B cell (primary cell): ENCODE results near the gene CMTM6. TPM values are rescaled to one million over a fixed set of nuclear protein-coding genes. Genes with fewer than 3 reads are reported as not detected.

Source experiments
- ATAC-seq: fragments of 200-7000 bp; cut with Tn5 transposase; one replicate; pipeline ENCODE4 v1.10.0; 2021; ENCODE audit warnings: low read depth, mild to moderate bottlenecking, moderate number of reproducible peaks, moderate library complexity
- CTCF ChIA-PET: fragments of 350-600 bp; sonication (Branson Sonifier 250); formaldehyde crosslinking; loops from one replicate; lab custom pipeline; 2021; ENCODE audit warnings: antibody characterized with exemption, inconsistent platforms; lab: Charles Lee
- POLR2A ChIA-PET: fragments of 350-600 bp; sonication (Branson Sonifier 250); formaldehyde crosslinking; loops from one replicate; lab custom pipeline; 2021; ENCODE audit warnings: antibody characterized with exemption; lab: Charles Lee
- DNase-seq: peaks from one replicate; pipeline ENCODE4 v3.0.0; 2013
- H2AFZ ChIP-seq: 2 replicates; pipeline ENCODE4 v1.6.1; 2012; ENCODE audit warnings: mild to moderate bottlenecking, low read depth, low read length; ENCODE audit not compliant: insufficient read depth, poor library complexity, severe bottlenecking
- H3K27ac ChIP-seq, 2 donors: 1 replicate in 1 of 2; 2 replicates in 1 of 2; pipeline ENCODE4 v1.5.1; 2012 to 2013; ENCODE audit warnings: low read length in 2 of 2, mild to moderate bottlenecking in 2 of 2, moderate library complexity in 1 of 2
- H3K27me3 ChIP-seq, 4 experiments: fragments of 200-600 bp in 1 of 4; sonication (generic) in 1 of 4; replicated peaks in 1 of 4; 1 replicate in 2 of 4; 2 replicates in 2 of 4; pipeline versions ENCODE4 v1.6.1 to v1.7.0; 2013 to 2016; ENCODE audit warnings: low read length in 3 of 4, mild to moderate bottlenecking in 2 of 4, mixed read lengths in 1 of 4, moderate library complexity in 1 of 4; ENCODE audit not compliant: insufficient read depth in 4 of 4, control insufficient read depth in 3 of 4; ENCODE audit errors: control extremely low read depth in 1 of 4
- H3K36me3 ChIP-seq, 2 experiments: replicated peaks in 1 of 2; 1 replicate in 1 of 2; 2 replicates in 1 of 2; pipeline versions ENCODE4 v1.6.1 to v1.7.1; 2013; ENCODE audit warnings: low read length in 1 of 2; ENCODE audit not compliant: insufficient read depth in 2 of 2, control insufficient read depth in 1 of 2; ENCODE audit errors: control extremely low read depth in 1 of 2, extremely low read depth in 1 of 2
- H3K4me1 ChIP-seq, 2 donors: fragments of 200-600 bp in 1 of 2; sonication (generic) in 1 of 2; 1 replicate in 1 of 2; 2 replicates in 1 of 2; pipeline versions ENCODE4 v1.5.1 to v1.6.1; 2013 to 2017; ENCODE audit warnings: low read length in 2 of 2; ENCODE audit not compliant: control insufficient read depth in 2 of 2, insufficient read depth in 2 of 2
- H3K4me2 ChIP-seq: replicated peaks from 2 replicates; pipeline ENCODE3; 2012; ENCODE audit warnings: mild to moderate bottlenecking, low read depth, low read length; ENCODE audit not compliant: poor library complexity, severe bottlenecking
- H3K4me3 ChIP-seq, 5 experiments: fragments of 200-600 bp in 1 of 5; sonication (generic) in 1 of 5; 1 replicate in 3 of 5; 2 replicates in 2 of 5; pipeline versions ENCODE4 v1.5.1 to v1.7.0; 2011 to 2016; ENCODE audit warnings: low read length in 4 of 5, mild to moderate bottlenecking in 4 of 5, low read depth in 2 of 5, control low read depth in 1 of 5, moderate library complexity in 1 of 5; ENCODE audit not compliant: insufficient read depth in 1 of 5; ENCODE audit errors: control extremely low read depth in 1 of 5, extremely low read depth in 1 of 5
- H3K79me2 ChIP-seq: fragments of 200-600 bp; sonication (generic); one replicate; pipeline ENCODE4 v1.6.0; 2016; ENCODE audit warnings: low read length; ENCODE audit not compliant: control insufficient read depth, insufficient read depth
- H3K9ac ChIP-seq: fragments of 200-600 bp; sonication (generic); 2 replicates; pipeline ENCODE4 v1.6.1; 2017; ENCODE audit warnings: mild to moderate bottlenecking, low read length, moderate library complexity
- H3K9me3 ChIP-seq, 3 donors: one replicate each; pipeline versions ENCODE4 v1.6.1 to v1.7.1; 2013; ENCODE audit warnings: low read length in 2 of 3; ENCODE audit not compliant: control insufficient read depth in 2 of 3, insufficient read depth in 1 of 3; ENCODE audit errors: control extremely low read depth in 1 of 3
- H4K20me1 ChIP-seq: 2 replicates; pipeline ENCODE4 v1.6.0; 2012; ENCODE audit warnings: mild to moderate bottlenecking, low read length; ENCODE audit not compliant: insufficient read depth, control insufficient read depth, poor library complexity, severe bottlenecking
- H3K27ac Mint-ChIP-seq: one replicate; pipeline ENCODE4 v1.8.0; 2021; ENCODE audit warnings: mixed read lengths
- H3K27me3 Mint-ChIP-seq: one replicate; pipeline ENCODE4 v1.8.0; 2021; ENCODE audit warnings: mixed read lengths
- H3K4me1 Mint-ChIP-seq: one replicate; pipeline ENCODE4 v1.8.0; 2021; ENCODE audit warnings: mixed read lengths
- H3K4me3 Mint-ChIP-seq: one replicate; pipeline ENCODE4 v1.8.0; 2021; ENCODE audit warnings: mixed read lengths
- H3K9me3 Mint-ChIP-seq: one replicate; pipeline ENCODE4 v1.8.0; 2022; ENCODE audit warnings: mixed read lengths; ENCODE audit not compliant: insufficient read depth
- CTCF ChIP-seq: fragments of 200-600 bp; IDR thresholded peaks from one replicate; pipeline ENCODE4 v1.8.0; 2022; ENCODE audit warnings: antibody characterized with exemption, mild to moderate bottlenecking
- EZH2 ChIP-seq: IDR thresholded peaks from 2 replicates; pipeline ENCODE4 v1.6.1; 2012; ENCODE audit warnings: borderline replicate concordance, low read depth, mild to moderate bottlenecking, moderate library complexity, low read length; ENCODE audit not compliant: insufficient read depth, poor library complexity, severe bottlenecking
- WGBS: methylation state at CpG from one replicate; pipeline ENCODE4 v1.1.5; 2013; ENCODE audit warnings: missing lambda C conversion rate; ENCODE audit not compliant: insufficient coverage; 5-methylcytosine and 5-hydroxymethylcytosine counted together
- intact Hi-C: fragments of 100-400 bp; cut with micrococcal nuclease; formaldehyde crosslinking; loops from one replicate; pipeline ENCODE4 v1.10.0; 2022
- polyA plus RNA-seq: library from polyadenylated mRNA; depleted of rRNA; stranded (reverse); fragments of >200 nt; gene quantifications from 2 replicates; pipeline ENCODE4 v1.2.3, GENCODE V29; 2012
- total RNA-seq, 2 donors: library from RNA; stranded (reverse); fragments of 120-200 nt in 1 of 2; gene quantifications; 1 replicate in 1 of 2; 2 replicates in 1 of 2; pipeline versions ENCODE4 v1.2.3 to v1.2.4, GENCODE V29; 2013 to 2022

CMTM6 gene
- total and polyA plus RNA-seq, 2 donors (not counting 1 experiment from before 2014, with no cell fraction given), result 19.2 to 66.3 TPM

GRCh38 chr3:32443478-32443877 lies 59.2 kb downstream of the CMTM6 start:
- ATAC-seq (no peak), DNase-seq (no peak)
- Histone ChIP-seq H3K27me3 (no peaks in the 10 kb centered on the region), H3K9me3 (no peaks in the 10 kb centered on the region), H3K27ac (peak overlapping the region in 1 of 2 donors; percentile 24), H3K36me3 (peaks cover 8 to 23% of the 10 kb centered on the region in 2 experiments), H2AFZ (no peak overlapping the region), H4K20me1 (no peaks in the 10 kb centered on the region), H3K9ac (no peak overlapping the region), H3K4me3 (no peak overlapping the region), H3K4me2 (no peak overlapping the region), H3K79me2 (peaks cover 95% of the 10 kb centered on the region), H3K4me1 (peaks cover 44 to 49% of the 10 kb centered on the region in 2 donors)
- no peaks in the 10 kb centered on the region for H3K27me3 Mint-ChIP-seq
- peaks cover 76% of the 10 kb centered on the region for H3K4me1 Mint-ChIP-seq
- H3K9me3 Mint-ChIP-seq, result no peaks in the 10 kb centered on the region
- ChIA-PET POLR2A (no interaction called here), CTCF (interaction anchor here (2.1 kb wide), 1 partner anchor 68 kb away, joined by 7 read pairs; no protein-coding TSS in a partner anchor)
- peak overlapping the region; percentile 39 for H3K27ac Mint-ChIP-seq
- intact Hi-C loops, result no loop called here
- H3K4me3 Mint-ChIP-seq, result no peak overlapping the region
- no CpG with 5 or more reads among the region's 1 CpG for WGBS
- no peak for TF ChIP-seq EZH2

- peaks cover 5 to 19% of the 10 kb centered on the region in 2 experiments for H3K36me3 ChIP-seq
- no peak overlapping the region for H3K9ac ChIP-seq
- peak overlapping the region; percentile 85 for H3K27ac Mint-ChIP-seq
- H3K79me2 ChIP-seq, result peaks cover 95% of the 10 kb centered on the region
- no peak overlapping the region for H2AFZ ChIP-seq
- intact Hi-C loops, result no loop called here
- no CpG with 5 or more reads among the region's 3 CpGs for WGBS
- H3K4me3 Mint-ChIP-seq, result peak overlapping the region; percentile 32
- no peaks in the 10 kb centered on the region for H4K20me1 ChIP-seq
- peaks cover 82% of the 10 kb centered on the region for H3K4me1 Mint-ChIP-seq
- no peaks in the 10 kb centered on the region for H3K9me3 Mint-ChIP-seq
- H3K4me1 ChIP-seq, result peaks cover 51 to 56% of the 10 kb centered on the region in 2 donors
- ChIA-PET POLR2A (interaction anchor here (0.6 to 1.1 kb wide), 2 partner anchors 14 to 18 kb away, joined by 3 to 5 read pairs; no protein-coding TSS in a partner anchor), CTCF (interaction anchor here (2.1 to 6.7 kb wide), 2 partner anchors 26 to 68 kb away, joined by 7 to 56 read pairs; no protein-coding TSS in a partner anchor)
- no peaks in the 10 kb centered on the region for H3K9me3 ChIP-seq
- DNase-seq (no peak), ATAC-seq (no peak)
- peak overlapping the region in 1 of 2 donors; percentile 10 for H3K27ac ChIP-seq
- no peak overlapping the region for H3K4me3 ChIP-seq
- TF ChIP-seq CTCF (no peak), EZH2 (no peak)
- H3K27me3 ChIP-seq, result no peaks in the 10 kb centered on the region
- H3K27me3 Mint-ChIP-seq, result no peaks in the 10 kb centered on the region
- H3K4me2 ChIP-seq, result no peak overlapping the region
These were observed 59.9 kb downstream of the CMTM6 start for GRCh38 chr3:32442766-32443165.
